ENCODE data around the gene PCSK2. TPM values are rescaled to one million over a fixed set of nuclear protein-coding genes. Genes with fewer than 3 reads are reported as not detected.

Gene PCSK2
- polyA plus RNA-seq, 3 donors: not detected

DNA sequence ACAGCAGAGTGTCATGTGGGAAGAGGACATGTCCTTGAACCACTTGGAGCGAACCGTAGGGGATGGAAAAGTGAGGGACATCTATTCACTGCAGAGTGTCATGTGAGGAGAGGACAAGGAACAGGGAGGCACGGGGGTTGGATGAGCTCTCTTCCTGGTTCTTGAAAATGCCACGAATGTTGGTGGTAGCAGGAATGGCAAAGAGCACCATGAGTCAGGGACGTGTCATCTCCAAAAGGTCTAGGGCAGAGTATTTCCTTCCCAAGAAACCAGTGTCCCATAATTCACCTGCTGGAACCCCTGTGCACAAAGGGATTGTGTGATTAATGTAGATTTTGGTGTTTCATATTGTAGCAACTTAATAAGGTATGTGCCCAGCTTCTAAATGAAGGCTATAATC is 167.6 kb downstream of the PCSK2 start:
- peaks cover 0 to 3% of the 10 kb centered on the region in 2 donors for H3K9me3 ChIP-seq (replicated peaks in 1 of 2; ENCODE audit: control insufficient read depth in 1 of 2, insufficient read depth in 1 of 2, low read length in 2 of 2)
- TF ChIP-seq, protein P1, sequence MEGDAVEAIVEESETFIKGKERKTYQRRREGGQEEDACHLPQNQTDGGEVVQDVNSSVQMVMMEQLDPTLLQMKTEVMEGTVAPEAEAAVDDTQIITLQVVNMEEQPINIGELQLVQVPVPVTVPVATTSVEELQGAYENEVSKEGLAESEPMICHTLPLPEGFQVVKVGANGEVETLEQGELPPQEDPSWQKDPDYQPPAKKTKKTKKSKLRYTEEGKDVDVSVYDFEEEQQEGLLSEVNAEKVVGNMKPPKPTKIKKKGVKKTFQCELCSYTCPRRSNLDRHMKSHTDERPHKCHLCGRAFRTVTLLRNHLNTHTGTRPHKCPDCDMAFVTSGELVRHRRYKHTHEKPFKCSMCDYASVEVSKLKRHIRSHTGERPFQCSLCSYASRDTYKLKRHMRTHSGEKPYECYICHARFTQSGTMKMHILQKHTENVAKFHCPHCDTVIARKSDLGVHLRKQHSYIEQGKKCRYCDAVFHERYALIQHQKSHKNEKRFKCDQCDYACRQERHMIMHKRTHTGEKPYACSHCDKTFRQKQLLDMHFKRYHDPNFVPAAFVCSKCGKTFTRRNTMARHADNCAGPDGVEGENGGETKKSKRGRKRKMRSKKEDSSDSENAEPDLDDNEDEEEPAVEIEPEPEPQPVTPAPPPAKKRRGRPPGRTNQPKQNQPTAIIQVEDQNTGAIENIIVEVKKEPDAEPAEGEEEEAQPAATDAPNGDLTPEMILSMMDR (IDR thresholded peaks at IDR 0.05): no peak
- H3K4me2 ChIP-seq (replicated peaks; ENCODE audit: extremely low read depth, low read length, poor library complexity, severe bottlenecking): no peak overlapping the region
- DNase-seq: no peak
- no peaks in the 10 kb centered on the region for H4K20me1 ChIP-seq (ENCODE audit: insufficient read depth, low read length)
- WGBS (ENCODE audit: insufficient coverage): 92% methylated on average over 3 of the region's 5 CpGs
- no peaks in the 10 kb centered on the region for H3K36me3 Mint-ChIP-seq
- H3K27me3 ChIP-seq (ENCODE audit: control insufficient read depth in 2 of 2, insufficient read depth in 2 of 2, low read length in 2 of 2): no peaks in the 10 kb centered on the region
- no peaks in the 10 kb centered on the region for H3K4me1 ChIP-seq (ENCODE audit: control insufficient read depth in 1 of 2, insufficient read depth in 2 of 2, low read length in 2 of 2)
- H3K27me3 Mint-ChIP-seq (ENCODE audit: low read depth in 3 of 3): peaks cover 0 to 3% (median 3%) of the 10 kb centered on the region in 3 donors
- no peak overlapping the region for H3K4me3 Mint-ChIP-seq
- H3K9me3 Mint-ChIP-seq: peaks cover 0 to 8% (median 5%) of the 10 kb centered on the region in 7 donors
- intact Hi-C loops (cut with micrococcal nuclease): no loop called here
- no peak overlapping the region for H3K27ac ChIP-seq (ENCODE audit: low read depth in 1 of 2, low read length in 2 of 2)
- H3K27ac Mint-ChIP-seq: no peak overlapping the region
- H3K4me1 Mint-ChIP-seq: no peaks in the 10 kb centered on the region
- H2AFZ ChIP-seq (ENCODE audit: insufficient read depth, low read depth, low read length, poor library complexity, severe bottlenecking): no peak overlapping the region
- H3K4me3 ChIP-seq (replicated peaks in 1 of 3; ENCODE audit: low read depth in 2 of 3, low read length in 3 of 3): no peak overlapping the region
- H3K79me2 ChIP-seq (ENCODE audit: insufficient read depth, low read length): no peaks in the 10 kb centered on the region
- no peaks in the 10 kb centered on the region for H3K36me3 ChIP-seq (replicated peaks in 1 of 2; ENCODE audit: control insufficient read depth in 1 of 2, insufficient read depth in 2 of 2, low read length in 2 of 2)
- H3K9ac ChIP-seq (ENCODE audit: insufficient read depth, low read length, poor library complexity, severe bottlenecking): no peak overlapping the region

DNA sequence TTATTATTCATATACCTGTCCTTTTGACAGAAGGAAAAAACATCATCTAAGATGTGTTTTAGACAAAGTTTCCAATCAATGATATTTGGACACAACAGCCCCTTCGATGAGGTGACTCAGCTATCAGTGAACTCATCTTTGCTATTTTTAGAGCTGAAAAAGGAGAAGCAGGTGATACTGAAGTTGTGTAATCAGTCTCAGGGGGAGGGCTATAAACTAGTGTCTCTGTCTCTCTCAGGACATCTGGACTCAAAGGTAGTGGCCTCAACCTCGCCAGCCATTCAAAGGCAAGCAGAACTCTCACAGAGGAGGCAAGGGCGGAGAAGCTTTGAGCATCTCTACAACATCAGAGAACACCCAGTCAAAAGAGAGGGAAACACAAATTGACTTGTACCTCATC is 168.9 kb downstream of the PCSK2 start:
- 83% methylated on average over 2 of the region's 3 CpGs for WGBS (ENCODE audit: insufficient coverage)
- peaks cover 0 to 4% (median 3%) of the 10 kb centered on the region in 3 donors for H3K27me3 Mint-ChIP-seq (ENCODE audit: low read depth in 3 of 3)

More for the DNA sequence above, 168.9 kb downstream of the PCSK2 start:
- H3K4me1 ChIP-seq (ENCODE audit: control insufficient read depth in 1 of 2, insufficient read depth in 2 of 2, low read length in 2 of 2): no peaks in the 10 kb centered on the region
- no peaks in the 10 kb centered on the region for H4K20me1 ChIP-seq (ENCODE audit: insufficient read depth, low read length)
- TF ChIP-seq, protein P1 (IDR thresholded peaks at IDR 0.05): no peak
- no peak overlapping the region for H3K27ac ChIP-seq (ENCODE audit: low read depth in 1 of 2, low read length in 2 of 2)
- H3K9me3 ChIP-seq (replicated peaks in 1 of 2; ENCODE audit: control insufficient read depth in 1 of 2, insufficient read depth in 1 of 2, low read length in 2 of 2): peaks cover 0 to 3% of the 10 kb centered on the region in 2 donors
- H3K36me3 ChIP-seq (replicated peaks in 1 of 2; ENCODE audit: control insufficient read depth in 1 of 2, insufficient read depth in 2 of 2, low read length in 2 of 2): no peaks in the 10 kb centered on the region
- H3K4me3 ChIP-seq (replicated peaks in 1 of 3; ENCODE audit: low read depth in 2 of 3, low read length in 3 of 3): no peak overlapping the region
- no peak overlapping the region for H2AFZ ChIP-seq (ENCODE audit: insufficient read depth, low read depth, low read length, poor library complexity, severe bottlenecking)
- DNase-seq: no peak
- no peaks in the 10 kb centered on the region for H3K27me3 ChIP-seq (ENCODE audit: control insufficient read depth in 2 of 2, insufficient read depth in 2 of 2, low read length in 2 of 2)
- Mint-ChIP-seq H3K36me3 (no peaks in the 10 kb centered on the region), H3K4me3 (no peak overlapping the region), H3K27ac (no peak overlapping the region), H3K4me1 (no peaks in the 10 kb centered on the region), H3K9me3 (peaks cover 0 to 8% (median 5%) of the 10 kb centered on the region in 7 donors)
- intact Hi-C loops (cut with micrococcal nuclease): no loop called here
- H3K79me2 ChIP-seq (ENCODE audit: insufficient read depth, low read length): no peaks in the 10 kb centered on the region
- no peak overlapping the region for H3K4me2 ChIP-seq (replicated peaks; ENCODE audit: extremely low read depth, low read length, poor library complexity, severe bottlenecking)
- no peak overlapping the region for H3K9ac ChIP-seq (ENCODE audit: insufficient read depth, low read length, poor library complexity, severe bottlenecking)

Data from CD14-positive monocyte (primary cell).